Stimulated activated CD8-positive, alpha-beta memory T cell treated with anti-CD3 and anti-CD28 coated beads, Interleukin-12 subunit alpha, Interleukin-12 subunit beta, amount 100 ng/mL, for 24 hours (primary cell): Measurements from ENCODE around the gene ITGB6.

ENCODE experiments used
- DNase-seq: peaks from one replicate; pipeline ENCODE4 v3.0.0-alpha.2; 2020; ENCODE audit errors: extremely low read depth

Gene ITGB6, protein sequence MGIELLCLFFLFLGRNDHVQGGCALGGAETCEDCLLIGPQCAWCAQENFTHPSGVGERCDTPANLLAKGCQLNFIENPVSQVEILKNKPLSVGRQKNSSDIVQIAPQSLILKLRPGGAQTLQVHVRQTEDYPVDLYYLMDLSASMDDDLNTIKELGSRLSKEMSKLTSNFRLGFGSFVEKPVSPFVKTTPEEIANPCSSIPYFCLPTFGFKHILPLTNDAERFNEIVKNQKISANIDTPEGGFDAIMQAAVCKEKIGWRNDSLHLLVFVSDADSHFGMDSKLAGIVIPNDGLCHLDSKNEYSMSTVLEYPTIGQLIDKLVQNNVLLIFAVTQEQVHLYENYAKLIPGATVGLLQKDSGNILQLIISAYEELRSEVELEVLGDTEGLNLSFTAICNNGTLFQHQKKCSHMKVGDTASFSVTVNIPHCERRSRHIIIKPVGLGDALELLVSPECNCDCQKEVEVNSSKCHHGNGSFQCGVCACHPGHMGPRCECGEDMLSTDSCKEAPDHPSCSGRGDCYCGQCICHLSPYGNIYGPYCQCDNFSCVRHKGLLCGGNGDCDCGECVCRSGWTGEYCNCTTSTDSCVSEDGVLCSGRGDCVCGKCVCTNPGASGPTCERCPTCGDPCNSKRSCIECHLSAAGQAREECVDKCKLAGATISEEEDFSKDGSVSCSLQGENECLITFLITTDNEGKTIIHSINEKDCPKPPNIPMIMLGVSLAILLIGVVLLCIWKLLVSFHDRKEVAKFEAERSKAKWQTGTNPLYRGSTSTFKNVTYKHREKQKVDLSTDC

GRCh38 chr2:160199683-160200389 lies at the start of gene ITGB6:
ITGB6 (minus strand) TSS chr2:160200272; CDS start chr2:160200063, 209 bp downstream.
- DNase-seq: no peak

DNA sequence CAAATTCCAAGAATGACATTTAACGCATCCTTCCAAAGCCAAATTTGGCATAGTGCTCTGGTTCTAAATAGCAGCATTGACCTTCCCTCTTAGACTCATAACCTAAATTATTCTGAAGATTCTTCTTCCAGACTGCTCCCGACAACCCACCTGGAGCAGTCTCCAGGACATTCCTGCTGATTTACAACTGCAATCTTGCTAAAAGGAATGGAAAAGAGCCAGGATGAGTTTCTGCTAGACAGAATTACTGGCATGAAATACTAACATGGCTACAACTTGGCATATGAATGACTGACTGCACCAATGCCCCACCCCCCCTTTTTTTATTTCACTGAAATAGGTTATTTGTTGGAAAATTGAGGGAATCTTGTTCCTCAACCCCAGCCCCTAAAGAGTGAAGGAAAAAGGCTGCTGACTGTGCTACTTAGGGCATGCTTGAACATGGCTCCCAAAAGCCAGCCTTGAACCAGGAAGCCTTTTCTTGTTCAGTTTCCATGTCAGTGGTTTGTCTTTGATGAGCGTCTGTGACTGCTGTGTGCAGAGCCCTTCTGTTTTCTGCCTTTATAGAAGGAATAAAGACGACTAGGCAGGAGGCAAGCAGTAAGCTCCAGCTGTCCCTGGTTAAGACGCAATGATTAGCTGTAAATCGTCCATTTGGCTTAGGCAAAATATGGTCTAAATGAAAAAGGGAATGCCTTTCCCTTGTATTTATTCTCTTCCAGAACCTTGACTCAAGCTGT lies 47.4 kb upstream of the ITGB6 start:
- DNase-seq: no peak

DNA sequence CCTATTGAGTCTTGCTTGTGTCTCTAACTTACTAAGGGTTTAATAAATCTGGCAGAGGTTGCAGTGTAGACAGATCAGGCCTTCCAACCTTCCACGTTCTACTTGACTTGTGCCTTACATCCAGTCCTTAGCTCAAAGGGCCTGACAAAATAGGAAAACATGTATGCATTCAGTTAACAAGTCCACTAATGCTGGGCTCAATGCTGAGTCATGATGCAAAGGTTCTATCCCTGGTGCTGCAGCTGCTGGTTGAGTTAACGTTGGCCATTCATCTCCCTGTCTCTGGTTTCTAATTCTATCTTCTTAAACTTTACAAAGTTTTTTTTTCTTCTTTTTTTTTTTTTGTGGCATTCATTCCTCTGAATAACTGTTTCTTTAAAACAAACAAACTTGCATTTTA lies 46.3 kb upstream of the ITGB6 start:
- DNase-seq: no peak

DNA sequence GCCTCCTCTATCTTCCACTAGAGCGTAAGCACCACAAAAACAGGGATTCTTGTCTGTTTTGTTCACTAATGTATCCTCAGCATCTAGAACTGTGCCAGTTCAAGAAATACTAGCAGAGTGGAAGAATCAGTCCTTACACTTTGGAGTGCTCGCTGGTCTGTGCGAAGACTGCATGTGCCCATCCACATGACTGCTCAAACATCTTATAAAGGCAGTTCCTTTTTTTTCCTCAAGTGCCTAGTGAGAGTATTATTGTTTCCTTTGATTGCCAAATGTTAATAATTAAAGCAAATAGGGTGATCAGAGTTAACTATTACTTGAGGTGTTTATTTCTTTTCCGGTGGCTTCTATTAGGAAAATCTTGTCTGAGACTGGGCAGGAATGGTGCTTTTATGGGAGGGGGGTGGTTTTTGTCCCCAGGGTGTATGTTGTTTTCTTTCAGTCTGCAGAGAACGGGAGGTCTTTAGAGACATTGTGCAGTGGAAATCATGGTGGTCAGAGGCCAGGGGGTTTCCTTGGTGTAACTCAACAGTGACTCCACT lies 45.6 kb upstream of the ITGB6 start:
- DNase-seq: no peak

- DNase-seq: no peak
These were observed 43.0 kb upstream of the ITGB6 start for GRCh38 chr2:160242893-160243564.

GRCh38 chr2:160241251-160242137 lies 41.4 kb upstream of the ITGB6 start:
- DNase-seq: no peak

GRCh38 chr2:160239436-160239835 lies 39.4 kb upstream of the ITGB6 start:
- DNase-seq: no peak

DNA sequence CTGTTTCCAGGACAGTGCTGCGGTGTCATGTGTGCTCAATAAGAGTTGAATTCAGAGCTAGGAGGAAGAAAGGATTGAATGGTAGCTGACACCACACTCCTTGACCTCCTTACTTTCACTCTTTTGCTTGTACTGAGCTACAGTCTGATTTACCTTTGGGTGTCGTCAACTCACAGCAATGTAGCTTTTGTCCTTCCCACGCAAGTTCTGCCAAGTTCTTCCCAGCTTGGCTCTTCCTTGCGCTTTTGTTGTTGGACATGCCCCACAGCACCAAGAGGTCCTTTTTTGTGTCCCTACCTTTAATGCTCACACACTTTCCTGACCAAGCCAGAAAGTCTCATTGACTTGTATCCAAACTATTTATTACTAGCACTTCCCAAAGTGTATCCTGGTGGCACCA lies 38.3 kb upstream of the ITGB6 start:
- DNase-seq: no peak

GRCh38 chr2:160232905-160233475 lies 32.9 kb upstream of the ITGB6 start:
- no peak for DNase-seq

DNA sequence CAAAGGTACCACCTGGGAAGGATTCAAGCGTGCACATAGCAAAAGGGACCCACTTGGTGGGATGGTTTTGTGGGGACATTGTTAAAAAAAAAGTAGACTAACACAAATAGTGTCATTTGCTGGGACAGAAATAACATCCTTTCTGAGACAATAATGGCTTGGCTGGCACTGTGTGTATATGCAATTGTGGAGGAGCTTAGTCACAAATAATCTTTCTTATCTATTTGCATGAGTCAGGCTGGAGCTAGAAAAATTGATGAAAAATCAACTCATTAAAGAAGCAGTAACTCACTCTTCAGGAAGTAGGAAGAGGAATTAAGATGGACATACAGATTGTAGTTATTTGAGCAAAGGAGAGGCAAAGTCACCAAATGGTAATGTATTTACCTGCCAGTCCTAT lies 29.5 kb upstream of the ITGB6 start:
- DNase-seq: no peak

DNA sequence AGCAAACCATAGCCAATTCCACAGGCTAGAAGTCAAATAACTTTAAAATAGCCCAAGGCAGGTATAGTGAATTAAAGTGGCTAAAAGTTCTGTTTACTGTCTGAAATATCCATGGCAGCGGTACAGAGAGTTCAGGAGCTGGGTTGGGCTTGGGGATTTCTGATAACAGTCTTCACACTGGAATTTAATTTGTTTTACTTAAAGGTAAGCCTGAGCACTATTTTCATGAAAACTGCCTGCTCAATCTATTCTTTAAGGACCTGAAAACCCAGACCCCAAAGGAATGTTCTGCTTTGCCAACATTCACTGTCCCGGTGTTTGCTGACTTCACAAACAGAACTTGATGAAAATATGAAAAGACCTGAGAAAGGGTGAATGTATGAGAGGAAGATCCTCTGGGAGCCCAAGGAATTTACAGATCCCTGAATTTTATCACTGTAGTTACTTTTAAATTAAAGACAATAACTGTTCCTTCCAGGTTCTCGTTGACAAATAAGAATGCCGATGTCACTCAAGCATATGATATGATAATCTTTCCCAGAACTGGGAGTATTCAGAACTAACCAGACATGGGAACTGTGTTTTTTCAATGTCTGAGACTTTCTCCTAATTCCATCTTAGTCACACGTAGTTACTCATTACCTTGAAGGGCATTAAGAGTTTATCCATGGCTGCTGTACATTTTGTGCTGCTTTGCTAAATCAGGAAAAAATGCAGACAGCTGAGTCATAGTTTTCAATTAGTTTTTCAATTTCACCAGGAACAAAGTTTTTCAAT lies 28.3 kb upstream of the ITGB6 start:
- no peak for DNase-seq

GRCh38 chr2:160227293-160227915 lies 27.3 kb upstream of the ITGB6 start:
- DNase-seq: no peak

GRCh38 chr2:160226367-160226766 lies 26.3 kb upstream of the ITGB6 start:
- DNase-seq: no peak

DNA sequence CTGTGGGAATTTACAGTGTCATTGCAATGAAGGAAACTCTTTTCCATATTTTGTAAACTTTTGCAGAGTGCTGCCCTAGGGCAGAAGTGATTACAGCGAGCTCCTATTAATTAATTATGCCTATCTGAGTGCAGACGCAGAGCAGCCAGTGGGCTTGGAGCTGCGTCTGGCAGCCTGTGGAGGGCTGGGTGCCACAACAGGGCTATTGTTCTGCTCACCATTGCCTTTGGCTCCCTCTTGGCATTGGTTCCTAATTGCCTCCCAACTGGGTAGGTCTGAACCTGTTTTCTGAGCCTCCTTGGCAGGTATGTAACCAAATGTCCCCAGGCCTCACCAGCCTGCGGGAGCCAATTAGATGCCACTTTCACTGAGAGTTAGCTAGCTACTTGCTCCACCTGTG lies 25.6 kb upstream of the ITGB6 start:
- no peak for DNase-seq

GRCh38 chr2:160224507-160224906 lies 24.4 kb upstream of the ITGB6 start:
- DNase-seq: no peak

DNA sequence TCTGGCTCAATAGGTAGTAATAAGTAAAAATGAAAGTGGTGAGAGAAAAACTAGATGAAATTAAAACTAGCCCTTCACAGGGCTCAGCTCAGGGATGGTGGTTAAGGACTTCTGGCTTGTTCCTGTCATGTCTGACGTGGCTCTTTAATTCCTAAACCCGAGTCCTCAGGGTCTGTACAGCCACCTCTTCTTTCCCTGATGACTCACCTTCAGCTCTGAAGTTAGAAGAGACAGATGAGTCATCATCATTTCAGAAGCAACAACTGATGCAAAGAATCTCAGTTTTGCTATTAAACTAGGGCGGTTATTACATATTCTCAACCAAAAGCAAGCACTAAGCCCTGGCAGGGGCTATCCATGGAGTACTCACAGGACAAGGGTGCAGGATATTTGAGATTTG lies 24.0 kb upstream of the ITGB6 start:
- no peak for DNase-seq

GRCh38 chr2:160223560-160223959 lies 23.5 kb upstream of the ITGB6 start:
- DNase-seq: no peak

- DNase-seq: no peak
These were observed 22.6 kb upstream of the ITGB6 start for GRCh38 chr2:160222546-160223283.
